Sigmoid colon (tissue), 3 donors: ENCODE data around the gene ABCA6.

Source experiments
- POLR2A ChIP-seq, 2 donors: fragments of 450-650 bp; IDR thresholded peaks; one replicate each; pipeline ENCODE4 v1.6.1; 2016; ENCODE audit warnings: antibody characterized with exemption in 2 of 2, mild to moderate bottlenecking in 2 of 2, moderate library complexity in 2 of 2
- TF ChIP-seq, protein P1 (sequence below), 4 experiments: fragments of 450-650 bp in 3 of 4; fragments of 200-600 bp in 1 of 4; IDR thresholded peaks; one replicate each; pipeline ENCODE4 v1.5.1; 2016 to 2019; ENCODE audit warnings: antibody characterized with exemption in 4 of 4, mild to moderate bottlenecking in 3 of 4, moderate library complexity in 2 of 4

DNA sequence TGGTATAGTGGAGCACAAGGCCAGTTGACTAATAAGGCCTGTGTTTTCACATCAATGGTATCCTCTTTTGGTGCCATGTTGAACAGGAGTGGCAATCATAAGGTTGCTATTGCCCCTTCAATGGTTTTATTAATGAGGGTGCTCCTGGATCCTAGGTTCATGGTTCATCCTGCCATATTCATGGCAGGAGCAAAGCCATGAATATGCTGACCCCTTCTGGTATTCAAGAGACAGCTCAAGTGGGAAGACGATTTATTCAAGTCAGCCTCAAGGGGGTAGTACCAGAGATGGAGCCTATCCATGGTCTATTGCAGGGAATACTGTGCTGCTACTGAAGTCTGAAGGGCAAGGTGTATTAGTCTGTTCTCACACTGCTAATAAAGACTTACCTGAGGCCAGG is 83.5 kb downstream of the ABCA6 start:
- TF ChIP-seq, protein P1, sequence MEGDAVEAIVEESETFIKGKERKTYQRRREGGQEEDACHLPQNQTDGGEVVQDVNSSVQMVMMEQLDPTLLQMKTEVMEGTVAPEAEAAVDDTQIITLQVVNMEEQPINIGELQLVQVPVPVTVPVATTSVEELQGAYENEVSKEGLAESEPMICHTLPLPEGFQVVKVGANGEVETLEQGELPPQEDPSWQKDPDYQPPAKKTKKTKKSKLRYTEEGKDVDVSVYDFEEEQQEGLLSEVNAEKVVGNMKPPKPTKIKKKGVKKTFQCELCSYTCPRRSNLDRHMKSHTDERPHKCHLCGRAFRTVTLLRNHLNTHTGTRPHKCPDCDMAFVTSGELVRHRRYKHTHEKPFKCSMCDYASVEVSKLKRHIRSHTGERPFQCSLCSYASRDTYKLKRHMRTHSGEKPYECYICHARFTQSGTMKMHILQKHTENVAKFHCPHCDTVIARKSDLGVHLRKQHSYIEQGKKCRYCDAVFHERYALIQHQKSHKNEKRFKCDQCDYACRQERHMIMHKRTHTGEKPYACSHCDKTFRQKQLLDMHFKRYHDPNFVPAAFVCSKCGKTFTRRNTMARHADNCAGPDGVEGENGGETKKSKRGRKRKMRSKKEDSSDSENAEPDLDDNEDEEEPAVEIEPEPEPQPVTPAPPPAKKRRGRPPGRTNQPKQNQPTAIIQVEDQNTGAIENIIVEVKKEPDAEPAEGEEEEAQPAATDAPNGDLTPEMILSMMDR (IDR thresholded peaks at IDR 0.05): no peak
- no peak for TF ChIP-seq POLR2A (IDR thresholded peaks at IDR 0.05)
